IPS-NIHi11 (cell line): ENCODE measurements around the gene ATP1A1.
A peak's percentile ranks its signal among the peaks of the same experiment; 100 is the strongest.

Source experiments
- DNase-seq: peaks from one replicate; pipeline ENCODE4 v3.0.0; 2012; ENCODE audit warnings: mixed read lengths, low spot score

ATP1A1 gene

DNA sequence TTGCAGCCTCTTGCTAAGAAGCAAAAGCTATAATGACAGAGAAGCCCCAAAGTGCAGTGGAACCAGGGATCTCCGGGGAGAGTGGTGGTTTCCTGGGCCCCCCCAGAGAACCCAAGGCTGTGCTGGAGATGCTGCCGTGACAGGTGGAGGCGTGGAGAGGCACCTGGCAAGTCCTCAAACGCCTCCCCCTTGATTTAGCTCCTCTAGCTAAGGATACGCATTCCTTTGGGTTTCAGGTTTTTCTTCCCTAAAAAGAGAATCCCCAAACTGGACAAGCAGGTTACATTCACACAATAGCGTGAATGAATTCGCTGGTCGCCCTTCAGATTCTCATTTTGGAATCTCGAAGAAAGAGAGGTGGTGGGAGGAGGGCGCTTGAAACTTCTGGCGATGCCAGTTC is 853 bp upstream of the ATP1A1 start:
- DNase-seq: peak; percentile 48

DNA sequence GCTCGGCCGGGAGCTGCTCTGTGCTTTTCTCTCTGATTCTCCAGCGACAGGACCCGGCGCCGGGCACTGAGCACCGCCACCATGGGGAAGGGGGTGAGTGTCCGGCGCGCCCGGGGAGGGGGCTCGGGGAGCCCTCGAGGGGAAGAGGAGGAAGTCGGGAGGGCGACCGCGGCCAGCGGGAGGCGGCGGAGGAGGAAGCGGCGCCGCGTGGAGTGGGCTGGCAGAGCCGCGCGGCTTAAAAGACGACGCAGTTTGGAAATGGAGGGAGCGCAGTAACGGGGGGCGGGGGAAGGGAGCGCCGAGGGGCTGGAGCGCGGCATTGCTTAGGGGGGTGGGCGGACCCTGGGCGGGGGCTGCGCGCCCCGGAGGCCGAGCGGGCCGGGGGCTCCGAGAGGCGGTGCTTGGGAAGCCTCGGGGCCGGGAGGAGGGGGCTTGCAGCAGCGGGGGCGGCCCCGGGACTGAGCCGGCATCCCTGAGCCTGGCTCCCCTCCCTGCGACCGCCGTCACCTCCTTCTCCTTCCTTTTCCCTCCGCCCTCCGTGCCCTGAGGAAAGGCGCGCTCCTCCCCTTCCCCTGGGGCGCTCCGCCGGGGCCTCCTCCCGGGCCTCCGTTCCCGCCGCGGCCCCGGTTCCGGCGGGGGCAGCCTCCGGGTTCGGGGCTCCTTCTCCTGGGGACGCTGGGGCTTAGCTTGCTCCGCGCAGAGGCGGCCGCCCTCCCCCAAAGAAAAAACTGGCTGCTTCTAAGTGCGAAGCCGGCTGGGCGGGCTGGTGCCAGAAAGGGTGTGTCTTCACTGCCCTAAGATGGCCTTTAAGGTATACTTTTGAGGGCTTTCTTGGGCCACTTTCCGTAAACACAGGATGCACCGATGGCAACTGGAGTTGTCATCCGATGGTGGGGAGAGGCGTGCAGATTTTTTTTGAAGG is 648 bp downstream of the ATP1A1 start:
- peak; percentile 58 for DNase-seq

DNA sequence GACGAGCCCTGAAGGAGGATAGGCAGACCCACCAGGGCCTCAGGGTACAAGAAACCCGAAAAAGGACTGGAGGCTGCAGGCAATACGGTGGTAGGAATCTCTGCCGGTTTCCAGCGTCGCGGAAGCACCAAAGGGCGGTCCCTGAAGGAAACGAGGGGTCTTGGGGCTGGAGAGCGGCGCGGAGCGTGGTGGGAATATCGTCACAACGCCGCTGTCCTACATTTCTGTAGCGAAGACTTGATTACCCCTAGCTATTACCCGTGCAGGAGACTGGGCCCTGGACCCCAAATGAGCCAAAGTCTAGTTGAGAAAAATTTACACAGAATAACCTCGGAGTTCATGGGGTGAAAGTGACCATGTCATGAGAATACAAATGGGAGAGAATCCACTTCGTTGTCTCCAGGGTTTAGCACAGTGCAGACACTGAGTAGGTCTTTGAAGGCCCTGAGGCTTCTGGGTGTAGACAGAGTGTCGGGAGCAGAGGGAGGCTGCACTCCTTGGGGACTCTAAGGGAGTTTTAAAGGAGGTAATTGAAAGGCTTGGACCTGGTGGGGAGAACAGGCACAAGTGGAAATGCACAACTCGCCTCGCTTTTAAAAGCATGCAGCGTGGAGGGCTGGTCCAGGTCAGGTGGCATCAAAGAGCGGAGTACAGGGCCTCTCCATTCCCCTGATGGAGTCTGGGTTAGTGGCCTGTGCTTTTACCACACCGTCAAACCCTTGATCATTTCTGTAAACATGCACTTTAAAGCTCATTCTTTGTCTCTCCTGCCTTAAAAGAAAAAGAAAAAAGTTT is 1.5 kb downstream of the ATP1A1 start:
- DNase-seq: no peak

DNA sequence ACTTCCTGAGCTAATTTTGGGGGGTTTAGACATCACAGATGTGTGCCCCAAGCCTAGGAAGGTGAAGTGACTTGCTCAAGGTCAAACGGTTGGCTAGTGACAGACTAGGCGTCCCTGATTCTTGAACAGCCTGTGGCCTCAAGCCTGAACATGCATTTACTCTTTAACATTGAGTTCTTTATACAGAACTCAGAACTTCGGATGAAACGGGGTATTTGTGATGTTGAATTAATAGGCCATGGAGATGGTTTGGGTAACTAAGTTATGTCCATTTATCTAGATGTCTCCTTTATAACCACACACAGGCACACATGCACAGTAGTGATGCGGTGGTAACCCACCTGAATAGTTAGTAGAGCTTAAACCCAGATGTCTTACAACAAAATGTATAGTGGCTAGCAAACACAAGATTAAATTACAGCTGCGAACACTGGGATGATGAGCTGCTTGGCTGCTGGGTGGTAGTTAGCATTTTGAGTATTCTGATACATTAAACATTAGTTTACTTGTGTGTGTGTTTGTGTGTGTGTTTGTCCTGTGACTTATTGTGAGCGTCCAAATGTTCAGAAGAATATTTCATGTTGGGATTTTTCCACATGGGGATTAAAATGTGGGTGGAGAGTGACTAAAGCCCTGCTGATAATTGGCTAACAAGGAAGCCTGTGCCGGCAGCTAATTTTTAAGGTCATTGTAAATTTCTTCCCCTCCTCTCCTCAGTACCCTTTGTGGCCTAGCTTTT is 2.3 kb downstream of the ATP1A1 start:
- no peak for DNase-seq

DNA sequence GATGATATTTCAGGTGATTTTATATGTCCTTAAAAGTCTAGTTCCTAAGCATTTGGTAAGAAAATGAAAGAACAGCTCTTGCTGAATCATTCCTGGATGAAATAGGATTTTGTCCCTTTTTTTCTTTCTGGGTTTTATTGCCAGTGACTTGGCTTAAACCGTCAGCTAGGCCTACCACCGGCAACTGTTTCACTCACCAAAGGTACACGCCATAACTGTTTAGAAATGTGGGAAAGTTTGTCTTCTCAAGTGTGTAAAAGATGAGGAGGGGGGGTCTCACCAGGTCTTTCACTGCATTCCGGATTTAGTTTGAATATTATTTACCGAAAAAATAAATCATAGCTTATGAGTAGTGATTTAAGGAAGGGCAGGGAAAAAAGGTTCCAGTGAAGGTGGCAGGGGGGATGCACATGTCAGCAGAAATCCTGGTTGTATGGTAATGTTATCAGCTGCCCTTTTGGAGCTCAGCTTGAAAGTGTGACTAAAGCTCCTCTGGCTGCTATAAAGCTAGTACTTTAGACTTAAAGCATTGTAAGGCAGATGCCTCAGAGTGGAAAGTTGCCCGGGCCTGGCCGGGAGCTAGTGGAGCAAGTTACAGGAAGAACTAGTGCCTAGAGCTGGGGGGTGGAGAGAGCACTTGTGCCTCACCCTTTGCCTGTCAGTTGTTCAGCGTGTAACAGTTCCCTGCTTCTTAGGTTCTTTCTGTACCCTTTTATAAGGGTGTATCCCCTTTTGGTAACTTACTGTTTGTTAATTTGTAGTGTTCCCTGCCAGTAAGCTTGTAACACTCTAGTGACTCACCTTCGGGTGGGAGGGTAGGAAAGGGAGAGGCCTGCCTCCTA is 3.1 kb downstream of the ATP1A1 start:
- DNase-seq: no peak

DNA sequence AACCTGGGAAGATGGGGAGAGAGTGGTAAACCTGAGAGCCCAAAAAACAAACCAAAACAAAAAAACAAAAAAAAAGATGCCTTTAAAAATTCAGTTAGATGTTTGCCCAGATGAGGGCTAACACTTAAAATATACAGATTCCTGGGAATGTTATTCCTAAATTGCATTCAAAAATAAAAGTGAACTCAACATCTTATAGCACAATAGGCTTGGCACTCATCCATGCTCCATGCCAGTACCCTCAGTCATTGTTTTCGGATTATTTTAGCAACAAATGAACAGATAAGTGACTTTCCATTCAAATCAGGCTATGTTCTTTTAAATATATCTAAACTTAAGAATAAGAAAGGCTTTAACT is 3.7 kb downstream of the ATP1A1 start:
- no peak for DNase-seq

DNA sequence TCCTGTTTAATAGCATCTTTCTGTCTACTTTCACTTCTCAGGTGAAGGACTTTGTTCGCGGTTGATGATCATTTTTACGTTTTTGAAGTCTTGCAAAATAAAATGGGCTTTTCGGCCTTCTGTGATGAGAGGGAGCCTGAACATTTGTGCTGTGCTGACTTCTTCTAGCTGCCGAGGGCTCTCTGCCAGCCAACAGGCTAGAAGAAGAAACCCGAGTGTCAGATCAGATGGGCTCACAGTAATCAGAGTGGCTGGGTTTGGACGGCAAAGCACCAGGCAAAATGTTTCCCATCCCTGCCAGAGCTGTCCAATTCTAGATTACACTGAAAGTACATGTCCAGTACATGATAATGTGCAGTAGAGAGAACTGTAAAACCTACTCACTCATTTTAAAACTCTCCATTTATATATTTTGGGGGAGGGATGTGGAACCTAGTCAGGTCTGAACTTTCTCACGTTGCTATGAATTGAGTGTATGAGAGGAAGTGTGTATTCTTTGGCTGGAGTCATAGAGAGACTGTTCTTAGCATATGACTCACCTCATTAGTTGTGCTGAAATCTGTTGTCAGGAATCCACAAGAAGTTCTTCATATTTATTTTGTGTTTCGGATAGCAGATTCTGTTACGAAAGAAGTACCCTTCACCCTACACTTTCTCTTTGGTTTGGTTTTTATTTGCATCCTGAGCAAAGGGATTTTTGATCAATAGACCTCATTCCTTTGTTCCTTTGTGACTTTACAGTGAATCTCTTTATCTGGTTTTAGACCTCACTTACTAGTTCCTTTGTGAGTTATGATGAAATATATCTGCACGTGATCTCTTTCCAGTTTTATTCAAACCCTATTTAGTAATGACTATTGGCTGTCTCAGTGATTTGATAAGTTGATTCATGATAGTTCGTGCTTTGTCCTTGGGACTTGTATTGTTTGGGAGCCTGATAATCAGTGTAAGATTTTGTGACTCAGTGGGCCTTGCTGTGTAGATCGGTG is 4.8 kb downstream of the ATP1A1 start:
- no peak for DNase-seq

DNA sequence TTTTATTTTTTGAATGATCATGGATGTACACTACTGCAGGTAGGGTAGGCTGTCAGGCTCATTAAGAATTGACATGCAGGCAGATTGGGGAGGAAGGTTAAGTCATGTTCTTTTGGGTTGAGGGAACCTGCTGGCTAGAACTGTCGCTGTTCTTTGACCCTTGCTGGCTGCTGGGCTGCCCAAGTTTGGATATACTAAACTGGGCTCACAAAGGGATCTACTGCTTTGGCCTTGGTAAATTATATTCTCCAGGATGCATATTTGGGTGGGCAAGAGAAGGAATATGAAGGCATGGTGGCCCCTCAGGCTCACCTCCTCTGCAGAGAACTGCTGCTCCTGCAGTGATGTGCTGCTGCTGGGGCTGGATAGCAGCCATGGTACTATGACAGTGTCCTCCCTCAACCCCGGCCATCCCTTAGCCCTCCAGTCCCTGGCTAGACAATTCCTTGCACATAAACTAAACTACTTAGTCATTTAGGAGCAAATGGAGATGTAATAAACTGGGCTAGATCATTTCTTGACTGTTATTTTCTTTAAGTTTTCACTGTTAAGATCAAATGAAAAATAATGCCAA is 6.1 kb downstream of the ATP1A1 start:
- DNase-seq: no peak

DNA sequence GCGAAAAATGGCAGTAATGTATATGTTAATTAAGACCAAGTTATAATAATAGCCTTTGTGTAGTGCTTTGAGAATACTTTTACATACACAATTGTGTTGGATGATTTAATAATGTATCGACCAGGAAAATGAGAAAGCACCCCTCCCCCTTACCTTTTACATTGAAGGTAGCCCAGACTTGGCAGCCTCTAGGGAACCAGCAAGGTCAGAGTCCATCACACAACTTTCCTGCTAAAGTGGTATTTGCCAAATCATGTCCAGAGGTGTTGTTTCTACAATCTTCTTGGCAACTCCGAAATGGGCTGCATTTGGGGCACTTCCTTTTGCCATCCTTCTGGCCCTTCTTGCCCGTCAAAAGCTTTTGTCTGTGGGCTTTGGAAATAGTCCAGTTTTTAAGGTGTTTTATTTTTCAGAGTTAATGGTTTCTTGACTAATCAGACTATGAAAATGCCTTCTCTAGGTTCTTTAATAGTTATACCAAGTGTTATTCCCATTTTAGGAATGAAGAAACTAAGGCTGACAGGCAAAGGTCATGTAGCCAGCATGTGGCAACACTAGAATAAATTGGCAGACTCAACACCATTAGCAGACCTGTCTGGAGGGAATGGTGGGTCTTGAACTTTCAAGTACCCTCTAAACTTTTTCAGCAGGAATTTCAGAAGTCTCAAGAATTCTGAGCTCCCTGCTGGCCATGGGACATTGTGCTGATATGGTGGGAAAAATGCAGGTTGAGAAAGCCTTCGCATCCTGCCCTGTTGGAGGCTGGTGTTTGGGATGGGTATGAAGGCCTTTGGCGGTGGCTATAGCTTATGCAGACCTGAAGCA is 6.8 kb downstream of the ATP1A1 start:
- DNase-seq: no peak

DNA sequence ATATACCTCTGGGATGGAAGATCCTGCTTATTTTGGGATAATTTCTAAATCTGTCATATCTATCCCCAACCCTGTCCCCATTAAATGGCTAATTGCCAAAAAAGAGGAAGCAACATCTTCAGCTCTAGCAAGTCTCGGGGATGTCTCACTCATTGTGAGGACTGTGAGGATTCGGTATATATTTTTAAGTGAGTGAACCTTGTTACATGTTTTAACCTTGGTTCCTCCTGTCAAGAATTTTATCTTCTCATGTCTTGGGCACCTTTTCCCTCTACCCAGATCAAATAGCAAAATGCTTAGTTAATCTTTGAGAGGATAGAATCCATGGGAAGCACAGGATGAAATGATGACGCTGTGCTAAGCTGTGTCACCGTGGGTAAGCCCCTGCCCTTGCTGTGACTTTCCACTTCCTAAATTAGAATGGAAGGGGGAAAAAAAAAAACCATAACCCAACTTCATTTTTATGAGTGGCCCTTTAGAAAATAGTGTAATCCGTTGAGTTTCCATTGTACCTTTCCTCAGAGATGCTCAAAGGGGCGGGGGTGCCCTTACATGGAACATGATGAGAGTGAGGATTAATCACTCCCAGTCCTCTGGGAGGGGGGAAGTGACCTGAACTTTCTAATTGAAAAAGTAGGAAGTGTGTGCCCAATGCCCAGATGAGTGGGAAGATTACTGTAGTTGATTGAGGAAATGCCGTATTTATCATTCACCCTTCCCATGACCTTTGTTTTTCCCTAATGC is 7.6 kb downstream of the ATP1A1 start:
- DNase-seq: no peak

DNA sequence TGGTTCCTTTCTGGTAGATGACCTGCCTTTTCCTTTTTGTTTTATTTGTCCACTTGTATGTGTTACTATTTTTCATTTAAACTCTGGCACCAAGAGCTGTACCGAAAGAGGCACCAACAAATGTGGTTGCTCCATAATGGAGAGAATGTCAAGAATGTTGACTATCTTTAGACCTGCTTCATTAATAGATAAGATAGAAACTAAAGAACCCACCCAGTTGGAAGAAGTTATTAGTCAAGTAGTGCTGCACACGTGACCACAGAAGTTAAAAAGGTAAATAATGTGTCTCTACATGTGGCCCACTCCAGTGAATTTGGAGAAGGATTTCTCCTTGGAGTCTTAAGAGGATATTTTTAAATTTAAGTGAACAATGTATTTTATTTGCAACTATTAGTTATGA is 9.3 kb downstream of the ATP1A1 start:
- no peak for DNase-seq

DNA sequence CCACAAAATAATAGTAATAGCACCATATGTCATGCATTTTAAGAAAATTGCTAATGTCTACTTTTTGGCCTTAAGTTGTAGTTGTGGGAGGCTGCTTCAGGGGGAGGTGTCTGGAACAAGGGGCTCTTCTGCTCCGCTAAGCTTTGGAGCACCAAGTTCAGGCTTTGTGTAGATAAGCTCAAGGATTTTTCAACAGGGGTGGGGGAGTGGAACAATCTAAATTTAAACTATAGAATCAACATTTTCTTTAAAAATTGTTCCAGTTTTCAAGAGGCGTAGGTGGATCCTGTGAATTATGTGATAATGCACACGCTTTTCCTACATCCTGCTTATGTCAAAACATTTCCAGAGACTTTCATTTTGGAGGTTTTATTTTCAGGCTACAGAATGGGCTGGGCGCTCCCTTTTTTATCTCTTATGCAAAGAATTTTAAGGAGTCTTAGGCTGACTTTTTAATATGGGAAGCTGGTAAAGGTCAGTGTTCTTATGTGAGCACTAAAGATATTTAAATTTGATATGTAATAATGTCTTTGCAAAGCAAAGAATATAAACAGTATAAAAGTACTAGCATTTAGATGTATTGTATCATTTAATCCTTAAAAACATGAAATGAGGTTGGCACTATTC is 9.9 kb downstream of the ATP1A1 start:
- DNase-seq: no peak

DNA sequence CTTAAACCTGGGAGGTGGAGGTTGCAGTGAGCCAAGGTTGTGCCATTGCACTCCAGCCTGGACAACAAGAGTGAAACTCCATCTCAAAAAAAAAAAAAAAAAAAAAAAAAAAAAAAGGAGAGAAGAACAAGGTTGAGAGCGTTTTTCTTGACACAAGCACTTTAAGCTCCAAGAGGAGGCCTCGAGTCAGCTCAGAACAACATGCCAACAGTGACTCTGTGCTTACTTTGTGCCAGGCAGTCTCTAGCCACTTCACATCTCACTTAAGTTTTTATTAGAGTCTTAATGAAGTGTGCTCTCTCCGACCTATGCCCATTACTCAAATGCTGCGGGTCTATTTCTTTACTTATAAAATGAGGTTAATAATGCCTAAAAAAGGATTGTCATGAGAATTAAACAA is 13.0 kb downstream of the ATP1A1 start:
- no peak for DNase-seq

DNA sequence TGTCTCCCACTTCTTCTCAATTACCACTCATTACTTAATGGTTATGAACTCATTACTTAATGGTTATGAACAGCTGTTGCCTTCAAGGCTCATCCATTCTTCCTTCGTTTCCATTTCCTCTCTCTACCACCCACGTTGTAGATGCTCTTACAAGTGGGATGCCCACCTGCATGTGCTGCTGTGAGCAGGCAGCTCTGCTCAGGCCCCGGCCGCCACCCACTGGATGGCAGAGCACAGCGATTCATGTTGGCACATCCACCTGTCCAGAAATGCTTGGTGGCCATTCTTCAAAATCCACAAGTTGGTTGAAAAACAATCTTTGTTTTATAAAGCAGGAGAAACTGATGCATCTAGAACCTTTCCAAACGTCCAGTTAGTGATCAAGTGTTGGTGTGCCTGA is 14.5 kb downstream of the ATP1A1 start:
- no peak for DNase-seq

DNA sequence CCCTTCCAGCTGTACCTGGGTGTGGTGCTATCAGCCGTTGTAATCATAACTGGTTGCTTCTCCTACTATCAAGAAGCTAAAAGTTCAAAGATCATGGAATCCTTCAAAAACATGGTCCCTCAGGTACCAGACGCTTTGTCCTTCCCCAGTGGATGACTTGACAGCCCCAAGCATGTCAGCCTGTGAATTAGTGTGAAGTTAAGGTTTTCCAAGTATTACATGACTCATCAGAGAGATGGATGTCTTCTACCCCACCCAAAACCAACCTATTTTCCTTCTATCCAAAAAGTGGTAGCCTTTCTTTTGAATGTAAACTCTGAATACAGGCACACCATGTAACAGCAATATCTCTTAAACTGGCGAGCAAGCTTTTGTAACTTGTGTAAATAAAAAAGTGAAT is 15.1 kb downstream of the ATP1A1 start:
- no peak for DNase-seq

DNA sequence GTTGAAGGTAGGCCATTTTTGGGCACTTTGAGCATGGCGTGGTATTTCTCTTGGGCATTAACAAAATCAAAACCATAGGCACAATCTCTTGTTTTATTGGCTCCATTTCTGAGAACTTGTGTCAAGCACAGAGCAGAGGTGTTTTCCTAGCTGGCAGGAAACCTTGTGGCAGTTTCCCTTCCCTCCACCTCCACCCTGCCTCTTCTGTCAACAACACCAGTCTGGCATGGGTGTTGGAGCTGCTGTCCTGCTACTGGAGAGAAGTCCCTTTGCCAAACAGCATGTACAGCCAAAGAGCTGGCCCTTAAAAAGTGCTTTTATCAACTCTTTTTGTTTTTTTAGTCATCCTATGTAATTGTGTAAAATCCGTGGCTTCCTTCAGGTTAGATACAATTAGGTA is 16.0 kb downstream of the ATP1A1 start:
- DNase-seq: no peak

DNA sequence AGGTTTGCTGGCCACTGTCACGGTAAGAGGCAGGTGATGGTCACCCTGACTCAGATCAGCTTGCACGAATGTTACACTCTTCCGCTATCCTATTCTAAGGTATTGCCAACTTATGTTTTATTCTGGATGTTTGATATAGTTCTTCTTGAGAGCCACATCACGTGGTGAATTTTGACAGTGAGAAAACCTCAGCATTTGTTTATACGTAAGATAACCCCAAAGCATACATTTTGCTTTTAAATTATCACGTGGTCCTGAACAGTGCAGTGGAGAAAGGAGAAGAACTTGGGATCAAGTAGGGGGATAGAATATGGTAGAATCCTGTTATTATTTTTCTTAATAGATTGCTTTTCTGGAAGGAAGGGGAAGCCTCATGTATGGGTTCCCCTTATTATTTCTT is 16.6 kb downstream of the ATP1A1 start:
- no peak for DNase-seq

DNA sequence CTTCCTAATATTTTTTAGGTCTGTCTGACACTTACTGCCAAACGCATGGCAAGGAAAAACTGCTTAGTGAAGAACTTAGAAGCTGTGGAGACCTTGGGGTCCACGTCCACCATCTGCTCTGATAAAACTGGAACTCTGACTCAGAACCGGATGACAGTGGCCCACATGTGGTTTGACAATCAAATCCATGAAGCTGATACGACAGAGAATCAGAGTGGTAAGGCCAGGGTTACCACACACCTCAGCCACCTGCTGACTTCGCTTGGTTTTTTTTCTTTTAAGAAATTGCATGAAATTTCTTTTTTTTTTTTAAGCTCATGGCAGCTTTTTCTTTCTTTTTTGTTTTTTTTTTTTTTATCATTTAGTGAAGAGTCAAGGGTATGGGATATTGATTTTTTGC is 17.2 kb downstream of the ATP1A1 start:
- no peak for DNase-seq
